ENCODE data around the gene SRD5A1.

Gene SRD5A1

DNA sequence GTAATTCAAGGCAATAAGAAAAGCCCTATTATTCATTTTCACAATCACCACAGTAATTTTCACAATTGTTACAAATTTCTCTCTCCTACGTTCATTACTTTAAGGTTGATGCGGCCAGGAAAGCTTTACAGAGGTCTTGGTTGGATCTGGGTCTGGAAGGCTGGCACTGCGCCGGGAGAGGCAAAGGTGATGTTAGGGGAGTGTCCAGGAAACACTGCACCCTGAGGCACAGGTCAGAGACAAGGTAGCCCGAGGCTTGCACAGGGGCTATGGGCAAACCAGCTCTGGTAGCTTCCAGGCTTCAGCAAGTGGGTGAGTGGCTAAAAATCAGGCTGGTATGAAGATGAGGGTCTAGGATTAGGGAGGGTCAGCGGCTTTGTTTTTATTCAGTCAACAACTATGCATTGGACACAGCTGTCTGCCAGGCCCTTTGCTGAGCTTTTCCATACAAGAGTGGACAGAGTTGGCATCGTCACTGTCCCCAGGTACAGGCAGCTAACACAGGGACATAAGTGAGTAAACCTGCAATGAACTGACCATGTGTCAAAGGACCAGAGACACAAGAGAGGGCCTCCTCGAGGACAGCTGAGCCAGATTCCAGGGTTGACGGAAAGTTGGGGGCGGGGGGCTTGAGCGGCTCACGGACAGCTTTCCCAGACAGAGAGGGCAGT is 67.6 kb downstream of the SRD5A1 start:
- TF ChIP-seq, protein P1, sequence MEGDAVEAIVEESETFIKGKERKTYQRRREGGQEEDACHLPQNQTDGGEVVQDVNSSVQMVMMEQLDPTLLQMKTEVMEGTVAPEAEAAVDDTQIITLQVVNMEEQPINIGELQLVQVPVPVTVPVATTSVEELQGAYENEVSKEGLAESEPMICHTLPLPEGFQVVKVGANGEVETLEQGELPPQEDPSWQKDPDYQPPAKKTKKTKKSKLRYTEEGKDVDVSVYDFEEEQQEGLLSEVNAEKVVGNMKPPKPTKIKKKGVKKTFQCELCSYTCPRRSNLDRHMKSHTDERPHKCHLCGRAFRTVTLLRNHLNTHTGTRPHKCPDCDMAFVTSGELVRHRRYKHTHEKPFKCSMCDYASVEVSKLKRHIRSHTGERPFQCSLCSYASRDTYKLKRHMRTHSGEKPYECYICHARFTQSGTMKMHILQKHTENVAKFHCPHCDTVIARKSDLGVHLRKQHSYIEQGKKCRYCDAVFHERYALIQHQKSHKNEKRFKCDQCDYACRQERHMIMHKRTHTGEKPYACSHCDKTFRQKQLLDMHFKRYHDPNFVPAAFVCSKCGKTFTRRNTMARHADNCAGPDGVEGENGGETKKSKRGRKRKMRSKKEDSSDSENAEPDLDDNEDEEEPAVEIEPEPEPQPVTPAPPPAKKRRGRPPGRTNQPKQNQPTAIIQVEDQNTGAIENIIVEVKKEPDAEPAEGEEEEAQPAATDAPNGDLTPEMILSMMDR (IDR thresholded peaks at IDR 0.05; ENCODE audit: borderline replicate concordance, insufficient read depth, low read depth, low read length), result no peak

DNA sequence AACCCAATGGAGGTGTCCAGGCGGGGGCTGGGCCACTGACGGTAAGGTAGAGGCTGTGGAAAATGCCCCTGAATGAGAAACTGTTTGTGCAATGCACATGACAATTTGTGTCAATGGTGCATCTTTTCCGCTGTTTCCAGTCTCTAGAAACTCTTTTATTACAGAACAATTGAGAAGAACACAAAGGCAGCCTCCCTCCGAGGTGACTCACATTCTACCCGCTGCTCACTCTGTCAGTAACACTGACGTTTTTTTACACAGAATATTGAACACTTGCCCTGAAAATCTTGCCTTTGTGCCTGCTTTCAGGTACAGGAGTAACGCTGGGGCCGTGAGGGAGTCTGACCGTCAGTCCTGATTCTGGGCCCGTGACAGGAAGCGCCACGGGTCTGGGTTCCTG is 68.3 kb downstream of the SRD5A1 start:
- no peak overlapping the region for H3K4me3 ChIP-seq (ENCODE audit: low read depth, low read length)
- TF ChIP-seq, protein P1 (IDR thresholded peaks at IDR 0.05; ENCODE audit: borderline replicate concordance, insufficient read depth, low read depth, low read length), result no peak

More for the DNA sequence above, 67.6 kb downstream of the SRD5A1 start:
- no peak overlapping the region for H3K4me3 ChIP-seq (ENCODE audit: low read depth, low read length)

DNA sequence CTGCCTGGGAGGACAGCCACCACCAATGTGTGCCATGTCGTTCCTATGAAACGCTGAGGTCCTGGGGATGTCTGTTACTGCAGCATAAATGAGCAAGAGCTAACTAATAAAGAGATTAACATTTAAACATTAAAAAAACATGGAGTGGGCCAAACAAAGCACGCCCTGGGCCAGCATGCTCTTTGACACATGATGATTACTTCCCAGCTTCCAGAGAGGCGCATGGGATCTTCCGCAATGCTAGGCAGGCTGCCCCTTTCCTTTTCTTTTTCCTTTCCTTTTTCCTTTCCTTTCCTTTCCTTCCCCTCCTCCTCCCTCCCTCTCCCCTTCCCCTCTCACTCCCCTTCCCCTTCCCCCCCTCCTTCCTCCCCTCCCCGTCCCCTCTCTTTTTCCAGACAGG is 69.4 kb downstream of the SRD5A1 start:
- TF ChIP-seq, protein P1 (IDR thresholded peaks at IDR 0.05; ENCODE audit: borderline replicate concordance, insufficient read depth, low read depth, low read length), result no peak
- no peak overlapping the region for H3K4me3 ChIP-seq (ENCODE audit: low read depth, low read length)

DNA sequence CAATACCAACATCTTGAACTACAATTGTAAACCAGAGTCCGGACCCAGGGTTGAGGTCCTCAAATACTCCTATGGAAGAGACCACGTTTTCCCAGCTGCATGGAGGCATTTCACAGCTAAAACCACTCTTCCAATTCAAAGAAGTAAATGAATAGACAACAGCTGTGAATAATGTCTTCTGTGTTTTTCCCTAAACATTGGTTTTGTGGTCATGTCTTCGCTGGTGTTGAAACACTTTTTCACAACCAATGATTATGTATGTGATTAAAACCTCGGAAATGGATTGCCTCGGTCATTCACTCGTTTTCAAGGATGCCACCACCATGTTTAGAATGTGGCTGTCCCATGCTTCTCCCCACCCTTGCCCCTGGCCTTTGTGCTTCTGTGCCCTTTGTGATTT is 70.6 kb downstream of the SRD5A1 start:
- TF ChIP-seq, protein P1 (IDR thresholded peaks at IDR 0.05; ENCODE audit: borderline replicate concordance, insufficient read depth, low read depth, low read length), result no peak
- no peak overlapping the region for H3K4me3 ChIP-seq (ENCODE audit: low read depth, low read length)

DNA sequence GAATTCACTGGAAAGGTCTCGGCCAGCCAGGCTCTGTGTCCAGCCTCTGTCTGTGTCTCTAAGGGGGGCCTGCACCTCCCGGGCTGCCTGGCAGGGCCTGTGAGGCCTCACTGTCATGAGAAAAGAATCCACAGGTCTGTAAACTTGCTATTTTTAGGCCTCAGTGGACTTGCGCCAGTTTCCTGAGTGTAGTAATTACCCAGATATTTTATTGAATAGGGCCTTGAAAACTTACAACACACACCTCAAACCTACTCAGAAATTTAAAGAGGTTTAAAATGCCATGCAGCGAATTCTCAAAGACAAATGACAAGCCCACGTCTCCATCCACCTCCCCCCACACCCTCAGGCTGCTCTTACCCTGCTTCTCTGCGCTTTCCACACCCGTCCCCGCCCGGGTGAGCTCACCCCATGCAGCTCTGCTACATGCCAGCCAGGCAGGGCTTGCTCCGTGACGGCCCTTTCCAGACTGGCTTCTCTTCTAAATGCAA is 71.2 kb downstream of the SRD5A1 start:
- no peak overlapping the region for H3K4me3 ChIP-seq (ENCODE audit: low read depth, low read length)
- TF ChIP-seq, protein P1 (IDR thresholded peaks at IDR 0.05; ENCODE audit: borderline replicate concordance, insufficient read depth, low read depth, low read length), result no peak

DNA sequence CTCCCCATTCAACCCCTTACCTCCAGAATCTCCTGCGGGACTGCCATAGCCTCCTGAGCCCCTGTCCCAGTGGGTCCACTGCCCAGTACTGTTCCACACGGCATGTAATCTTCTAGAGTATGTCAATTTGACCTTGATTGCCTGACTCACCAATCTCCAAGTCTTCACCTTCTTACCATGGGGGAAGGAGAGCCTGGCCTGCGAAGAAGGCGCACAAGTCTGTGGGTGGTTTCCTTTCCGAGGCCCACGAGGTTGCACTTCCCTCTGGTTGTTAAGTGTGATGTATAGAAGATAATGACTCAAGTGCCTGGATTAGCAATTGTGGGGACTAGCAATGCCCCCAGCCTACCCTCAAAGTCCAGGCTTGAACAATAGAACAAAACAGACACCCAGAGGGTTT is 71.8 kb downstream of the SRD5A1 start:
- H3K4me3 ChIP-seq (ENCODE audit: low read depth, low read length), result no peak overlapping the region
- TF ChIP-seq, protein P1 (IDR thresholded peaks at IDR 0.05; ENCODE audit: borderline replicate concordance, insufficient read depth, low read depth, low read length), result no peak

DNA sequence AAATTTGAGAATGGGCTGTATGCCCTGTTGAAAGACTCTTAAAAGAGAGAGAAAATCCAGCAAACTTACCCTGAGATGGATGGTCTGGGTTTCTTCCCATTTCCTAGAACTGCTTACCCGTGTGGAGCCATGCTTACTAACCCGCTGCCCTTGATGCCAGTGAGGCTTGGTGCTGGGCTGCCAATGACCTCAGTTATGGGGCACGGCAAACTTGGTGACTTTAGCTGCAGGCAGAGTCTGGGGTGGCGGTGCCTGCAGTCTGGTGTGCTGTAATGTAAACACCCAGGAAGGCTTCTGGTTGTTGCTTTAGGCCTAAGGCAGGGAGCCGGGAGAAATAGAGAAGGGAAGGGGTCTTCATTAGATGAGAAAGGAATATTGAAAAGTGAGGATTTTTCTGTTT is 72.7 kb downstream of the SRD5A1 start:
- TF ChIP-seq, protein P1 (IDR thresholded peaks at IDR 0.05; ENCODE audit: borderline replicate concordance, insufficient read depth, low read depth, low read length), result no peak
- no peak overlapping the region for H3K4me3 ChIP-seq (ENCODE audit: low read depth, low read length)
